Mucosa of descending colon (tissue), 3 donors: ENCODE results near the gene NRSN2. TPM values are rescaled to one million over a fixed set of nuclear protein-coding genes. Genes with fewer than 3 reads are reported as not detected.

Experiments used
- ATAC-seq: fragments of 200-7000 bp; cut with Tn5 transposase; one replicate; pipeline ENCODE4 v1.9.1; 2020; ENCODE audit warnings: mild to moderate bottlenecking, moderate library complexity
- DNase-seq, 3 donors: peaks; one replicate each; pipeline ENCODE4 v3.0.0-alpha.2; 2020
- H3K36me3 ChIP-seq: fragments of 200-600 bp; one replicate; pipeline ENCODE4 v1.8.0; 2021; ENCODE audit warnings: low read depth, mild to moderate bottlenecking
- H3K4me1 ChIP-seq: fragments of 200-600 bp; one replicate; pipeline ENCODE4 v1.8.0; 2021; ENCODE audit warnings: low read depth, mild to moderate bottlenecking
- H3K4me3 ChIP-seq: fragments of 200-600 bp; one replicate; pipeline ENCODE4 v1.8.0; 2021; ENCODE audit warnings: mild to moderate bottlenecking
- H3K9me3 ChIP-seq: fragments of 200-600 bp; one replicate; pipeline ENCODE4 v1.8.0; 2021; ENCODE audit warnings: mild to moderate bottlenecking
- CTCF ChIP-seq: fragments of 200-600 bp; IDR thresholded peaks from one replicate; pipeline ENCODE4 v1.8.0; 2022; ENCODE audit warnings: antibody characterized with exemption, mild to moderate bottlenecking
- intact Hi-C, 2 donors: fragments of 100-400 bp; cut with DNase I in 1 of 2; cut with micrococcal nuclease in 1 of 2; formaldehyde crosslinking; loops; one replicate each; pipeline versions ENCODE4 v1.11.0 to v1.11.1; 2022; cut with DNase I, micrococcal nuclease
- total RNA-seq, 3 donors: library from RNA; stranded (reverse); fragmentation: NEBNext Ultra II Directional in 2 of 3; extraction: Animal tissue kit (Norgen Biotek cat#: 25700) in 2 of 3; gene quantifications; one replicate each; pipeline versions ENCODE4 v1.2.1 to v1.2.4, GENCODE V29; 2021 to 2023
- donor health status: DM: no; HTN: no; CAD: no; lungs with moderate emphysema.
- donor health status: DM: no; HTN: no; CAD: no.
- donor health status: DM: no; HTN: yes; CAD: no.

NRSN2 gene
- total RNA-seq, 3 donors from 2014 or later: 8.7 to 21.1 (median 13.1) TPM

- TF ChIP-seq CTCF: no peak
- no peaks in the 10 kb centered on the region for H3K4me1 ChIP-seq
- no peaks in the 10 kb centered on the region for H3K36me3 ChIP-seq
- ATAC-seq (peak; percentile 13), DNase-seq (no peak)
- H3K9me3 ChIP-seq: no peaks in the 10 kb centered on the region
- H3K4me3 ChIP-seq: no peak overlapping the region
- intact Hi-C loops: no loop called here
Observed at GRCh38 chr20:364905-365794, 18.2 kb downstream of the NRSN2 start.

- intact Hi-C loops: no loop called here
- no peak for TF ChIP-seq CTCF
- H3K4me1 ChIP-seq: no peaks in the 10 kb centered on the region
- H3K9me3 ChIP-seq: no peaks in the 10 kb centered on the region
- H3K36me3 ChIP-seq: no peaks in the 10 kb centered on the region
- DNase-seq (no peak), ATAC-seq (peak; percentile 7)
- H3K4me3 ChIP-seq: no peak overlapping the region
Observed at GRCh38 chr20:366041-366718, 19.3 kb downstream of the NRSN2 start.

GRCh38 chr20:366719-367485 lies 20.0 kb downstream of the NRSN2 start:
- intact Hi-C loops: no loop called here
- ATAC-seq: no peak
- Histone ChIP-seq H3K4me3 (no peak overlapping the region), H3K36me3 (no peaks in the 10 kb centered on the region), H3K4me1 (no peaks in the 10 kb centered on the region), H3K9me3 (no peaks in the 10 kb centered on the region)
- no peak for TF ChIP-seq CTCF
- DNase-seq: no peak

GRCh38 chr20:367486-367887 lies 20.6 kb downstream of the NRSN2 start:
- TF ChIP-seq CTCF: no peak
- H3K4me3 ChIP-seq: no peak overlapping the region
- intact Hi-C loops: no loop called here
- no peak for DNase-seq
- H3K4me1 ChIP-seq: peaks cover 6% of the 10 kb centered on the region
- H3K9me3 ChIP-seq: no peaks in the 10 kb centered on the region
- no peak for ATAC-seq
- H3K36me3 ChIP-seq: no peaks in the 10 kb centered on the region

GRCh38 chr20:368915-369314 lies 22.0 kb downstream of the NRSN2 start:
- H3K9me3 ChIP-seq: no peaks in the 10 kb centered on the region
- intact Hi-C loops: no loop called here
- DNase-seq: no peak
- no peaks in the 10 kb centered on the region for H3K36me3 ChIP-seq
- no peak for TF ChIP-seq CTCF
- no peak overlapping the region for H3K4me3 ChIP-seq
- no peak for ATAC-seq
- peaks cover 7% of the 10 kb centered on the region for H3K4me1 ChIP-seq
